ENCODE results near the gene AGPS.
"Not testable (repeated sequence)": the region's sequence is repeated elsewhere in the genome, so short reads cannot be mapped to it uniquely, and the experiment has no call there.

The AGPS gene

DNA sequence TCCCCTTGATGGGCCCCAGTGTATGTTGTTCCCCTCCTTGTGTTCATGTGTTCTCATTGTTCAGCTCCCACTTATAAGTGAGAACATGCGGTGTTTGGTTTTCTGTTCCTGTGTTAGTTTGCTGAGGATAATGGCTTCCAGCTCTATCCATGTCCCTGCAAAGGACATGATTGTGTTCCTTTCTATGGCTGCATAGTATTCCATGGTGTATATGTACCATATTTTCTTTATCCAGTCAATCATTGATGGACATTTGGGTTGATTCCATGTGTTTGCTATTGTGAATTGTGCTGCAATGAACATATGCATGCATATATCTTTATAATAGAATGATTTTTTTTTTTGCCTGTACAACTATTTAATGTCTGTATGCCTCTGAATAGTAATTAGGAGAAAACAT is 31.5 kb downstream of the AGPS start:
- not testable (repeated sequence) for DNase-seq

DNA sequence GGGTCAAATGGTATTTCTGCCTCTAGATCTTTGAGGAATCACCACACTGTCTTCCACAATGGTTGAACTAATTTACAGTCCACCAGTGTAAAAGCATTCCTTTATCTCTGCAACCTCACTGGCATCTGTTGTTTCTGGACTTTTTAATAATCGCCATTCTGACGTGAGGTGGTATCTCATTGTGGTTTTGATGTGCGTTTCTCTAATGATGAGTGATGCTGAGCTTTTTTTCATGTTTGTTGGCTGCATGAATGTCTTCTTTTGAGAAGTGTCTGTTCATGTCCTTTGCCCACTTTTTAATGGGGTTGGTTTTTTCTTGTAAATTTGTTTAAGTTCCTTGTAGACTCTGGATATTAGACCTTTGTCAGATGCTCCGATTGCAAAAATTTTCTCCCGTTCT is 32.0 kb downstream of the AGPS start:
- not testable (repeated sequence) for DNase-seq

DNA sequence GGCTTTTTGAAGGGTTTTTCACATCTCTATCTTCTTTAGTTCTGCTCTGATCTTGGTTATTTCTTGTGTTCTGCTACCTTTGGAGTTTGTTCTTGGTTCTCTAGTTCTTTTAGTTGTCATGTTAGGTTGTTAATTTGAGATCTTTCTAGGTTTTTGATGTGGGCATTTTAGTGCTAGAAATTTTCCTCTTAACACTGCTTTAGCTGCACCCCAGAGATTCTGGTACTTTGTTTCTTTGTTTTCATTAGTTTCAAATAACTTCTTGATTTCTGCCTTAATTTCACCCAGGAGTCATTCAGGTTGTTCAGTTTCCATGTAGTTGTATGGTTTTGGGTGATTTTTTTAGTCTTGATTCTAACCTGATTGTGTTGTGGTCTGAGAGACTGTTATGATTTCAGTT is 34.7 kb downstream of the AGPS start:
- DNase-seq: no peak

DNA sequence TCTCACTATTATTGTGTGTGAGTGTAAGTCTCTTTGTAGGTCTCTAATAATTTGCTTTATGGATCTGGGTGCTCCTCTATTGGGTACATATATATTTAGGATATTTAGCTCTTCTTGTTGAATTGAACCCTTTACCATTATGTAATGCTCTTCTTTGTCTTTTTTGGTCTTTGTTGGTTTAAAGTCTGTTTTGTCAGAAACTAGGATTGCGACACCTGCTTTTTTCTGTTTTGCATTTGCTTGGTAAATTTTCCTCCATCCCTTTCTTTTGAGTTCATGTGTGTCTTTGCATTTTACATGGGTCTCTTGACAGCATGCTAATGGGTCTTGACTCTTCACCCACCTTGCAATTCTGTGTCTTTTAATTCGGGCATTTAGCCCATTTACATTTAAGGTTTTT is 35.4 kb downstream of the AGPS start:
- DNase-seq: not testable (repeated sequence)

DNA sequence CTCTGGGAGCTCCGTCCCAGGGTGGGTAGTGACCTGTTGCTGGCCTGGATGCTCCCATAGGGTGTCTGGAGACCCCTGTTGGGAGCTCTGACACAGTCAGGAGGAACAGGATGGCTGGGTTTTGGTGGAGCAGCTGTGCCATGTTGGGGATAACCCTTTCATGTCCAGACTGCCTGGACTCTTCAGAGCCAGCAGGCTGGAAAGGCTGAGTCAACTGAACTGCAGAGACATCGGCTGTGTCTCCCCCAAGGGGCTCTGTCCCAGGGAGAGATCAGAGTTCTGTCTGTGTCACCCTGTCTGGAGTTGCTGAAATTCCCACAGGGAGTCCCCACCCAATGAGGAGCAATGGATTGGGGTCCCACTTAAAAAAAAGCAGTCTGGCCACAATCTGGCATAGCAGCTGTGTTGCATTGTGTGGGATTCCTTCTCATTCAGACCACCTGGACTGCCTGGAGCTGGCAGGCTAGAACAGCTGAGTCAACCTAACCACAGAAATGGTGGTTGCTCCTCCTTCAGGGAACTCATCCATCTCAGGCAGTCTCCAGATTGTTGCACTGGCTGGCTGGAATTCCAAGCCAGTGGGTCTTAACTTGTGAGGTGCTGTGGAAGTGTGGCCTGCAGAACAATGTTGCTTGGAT is 37.2 kb downstream of the AGPS start:
- peak; percentile 94 for DNase-seq

DNA sequence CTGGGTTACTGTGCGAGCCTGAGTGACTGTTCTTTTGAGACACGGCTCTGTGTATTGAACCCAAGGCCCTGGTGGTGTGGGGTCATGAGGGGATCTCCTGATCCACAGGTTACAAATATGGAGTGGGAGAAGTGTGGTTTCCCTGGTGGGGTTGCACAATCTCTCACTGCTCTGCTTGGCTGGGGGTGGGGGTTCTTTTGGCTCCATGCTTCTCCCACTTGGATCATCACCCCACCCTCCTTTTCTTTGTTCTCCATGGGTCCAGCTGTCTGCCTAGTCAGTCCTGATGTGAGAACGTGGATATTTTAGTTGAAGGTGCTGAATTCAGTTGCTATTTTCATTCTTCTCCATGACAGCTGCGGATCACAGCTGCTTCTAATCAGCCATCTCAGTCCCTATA is 37.8 kb downstream of the AGPS start:
- DNase-seq: no peak

DNA sequence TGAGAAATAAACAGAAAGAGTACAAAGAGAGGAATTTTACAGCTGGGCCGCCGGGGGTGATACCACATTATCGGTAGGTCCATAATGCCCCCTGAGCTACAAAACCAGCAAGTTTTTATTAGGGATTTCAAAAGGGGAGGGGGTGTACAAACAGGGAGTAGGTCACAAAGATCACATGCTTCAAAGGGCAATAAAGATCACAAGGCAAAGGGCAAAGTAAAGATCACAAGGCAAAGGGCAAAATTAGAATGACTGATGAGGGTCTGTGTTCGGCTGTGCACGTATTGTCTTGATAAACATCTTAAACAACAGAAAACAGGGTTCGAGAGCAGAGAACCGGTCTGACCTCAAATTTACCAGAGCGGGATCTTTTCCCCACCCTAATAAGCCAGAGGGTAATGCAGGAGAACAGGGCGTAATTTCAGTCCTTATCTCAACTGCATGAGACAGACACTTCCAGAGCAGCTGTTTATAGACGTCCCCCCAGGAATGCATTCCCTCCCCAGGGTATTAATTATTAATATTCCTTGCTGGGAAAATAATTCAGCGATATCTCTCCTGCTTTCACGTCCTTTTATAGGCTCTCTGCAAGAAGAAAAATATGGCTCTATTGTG is 38.6 kb downstream of the AGPS start:
- not testable (repeated sequence) for DNase-seq

DNA sequence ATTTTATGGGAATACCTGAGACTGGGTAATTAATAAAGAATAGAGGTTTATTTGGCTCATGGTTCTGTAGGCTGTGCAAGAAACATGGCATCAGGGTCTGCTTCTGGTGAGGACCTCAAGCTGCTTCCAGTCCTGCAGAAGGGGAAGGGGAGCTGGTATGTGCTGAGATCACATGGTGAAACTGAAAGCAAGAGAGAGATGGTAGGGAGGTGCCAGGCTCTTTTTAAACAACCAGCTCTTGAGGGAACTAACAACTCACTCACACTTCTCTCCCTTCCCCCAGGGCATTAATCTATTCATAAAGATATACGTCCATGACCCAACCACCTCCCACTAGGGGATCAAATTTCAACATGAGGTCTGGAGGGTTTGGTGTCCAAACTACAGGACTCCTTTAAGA is 40.1 kb downstream of the AGPS start:
- DNase-seq: no peak

DNA sequence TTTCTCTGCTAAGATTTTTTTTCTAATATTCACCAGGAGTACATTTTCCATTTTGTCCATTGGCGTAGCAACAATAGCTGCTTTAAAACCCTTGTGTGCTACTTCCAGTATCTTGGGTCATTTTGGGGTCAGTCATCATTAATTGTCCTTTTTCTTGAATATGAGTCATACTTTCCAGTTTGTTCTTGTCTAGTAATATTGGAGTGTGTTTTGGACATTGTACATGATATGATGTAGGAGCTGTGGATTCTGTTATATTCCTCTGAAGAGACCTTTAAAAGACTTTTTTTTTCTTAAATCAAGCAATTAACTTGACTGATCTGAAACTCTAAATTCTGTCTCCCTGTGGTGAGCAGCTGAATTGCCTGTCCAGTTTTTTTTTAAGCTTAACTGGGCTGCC is 40.8 kb downstream of the AGPS start:
- no peak for DNase-seq

DNA sequence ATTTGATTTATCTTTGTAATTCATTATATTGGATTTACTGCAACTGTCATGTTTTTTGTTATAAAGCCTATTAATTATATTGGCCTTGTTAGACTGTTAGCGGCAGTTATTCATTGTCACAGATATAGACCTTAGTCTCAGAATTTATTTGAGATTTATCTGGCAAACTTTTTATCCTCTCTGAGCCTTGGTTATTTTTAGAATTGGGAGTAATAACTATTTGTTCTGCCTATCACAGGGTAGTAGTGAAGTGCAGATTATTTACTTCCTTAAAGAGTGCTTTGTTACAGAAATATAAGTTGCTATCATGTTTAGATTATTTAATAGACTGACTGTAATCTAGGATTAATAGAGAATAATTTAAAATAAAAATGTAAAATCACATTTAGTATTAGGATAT is 41.9 kb downstream of the AGPS start:
- no peak for DNase-seq

DNA sequence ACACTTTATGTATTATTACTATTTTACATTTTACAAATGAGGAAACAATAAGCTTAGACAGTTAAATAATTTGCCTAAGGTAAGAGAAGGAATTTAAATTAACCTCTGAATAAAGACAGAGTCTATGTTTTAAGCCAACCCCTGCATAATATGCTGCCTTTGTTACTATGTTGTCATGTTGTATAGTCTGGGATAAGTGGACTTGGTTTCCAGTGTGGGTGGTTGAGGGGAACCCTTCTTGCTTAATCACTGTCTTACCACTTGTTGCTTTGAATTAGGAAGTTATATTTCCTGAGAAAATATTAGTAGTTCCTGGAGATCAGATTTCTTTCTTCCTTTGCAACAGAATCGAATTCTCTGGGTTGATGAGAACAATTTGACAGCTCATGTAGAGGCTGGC is 52.6 kb downstream of the AGPS start:
- DNase-seq: no peak

DNA sequence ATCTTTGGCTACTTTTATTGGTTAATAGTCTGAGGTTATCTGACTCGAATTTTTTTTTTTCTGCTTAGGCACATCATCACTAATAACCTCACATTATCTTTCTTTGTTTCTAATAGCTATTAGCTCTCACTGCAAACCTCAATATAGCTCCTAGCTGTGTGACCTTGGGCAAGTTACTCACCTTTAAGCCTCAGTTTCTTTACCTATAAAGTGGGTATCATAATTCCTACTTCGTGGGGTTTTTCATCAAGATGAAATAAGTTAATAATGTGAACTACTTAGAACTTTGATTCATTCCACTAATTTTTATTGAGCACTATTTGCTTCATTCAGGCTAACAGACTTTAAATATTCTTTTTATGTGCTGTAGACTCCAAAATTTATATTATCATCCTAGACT is 55.5 kb downstream of the AGPS start:
- no peak for DNase-seq

DNA sequence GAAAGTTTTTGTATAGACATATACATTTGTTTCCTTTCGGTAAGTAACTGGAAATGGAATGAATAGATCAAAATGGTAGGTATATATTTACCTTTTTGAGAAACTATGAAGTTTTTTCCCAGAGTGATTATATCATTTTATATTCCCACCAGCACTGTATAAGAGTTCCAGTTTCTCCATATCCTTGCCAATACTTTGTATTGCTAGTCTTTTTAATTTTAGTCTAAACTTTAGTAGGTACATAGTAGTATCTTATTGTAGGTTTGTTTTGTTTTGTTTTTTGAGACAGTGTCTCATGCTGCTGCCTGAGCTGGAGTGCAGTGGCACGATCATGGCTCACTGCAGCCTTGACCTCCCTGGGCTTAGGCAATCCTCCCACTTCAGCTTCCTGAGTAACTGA is 56.6 kb downstream of the AGPS start:
- no peak for DNase-seq

DNA sequence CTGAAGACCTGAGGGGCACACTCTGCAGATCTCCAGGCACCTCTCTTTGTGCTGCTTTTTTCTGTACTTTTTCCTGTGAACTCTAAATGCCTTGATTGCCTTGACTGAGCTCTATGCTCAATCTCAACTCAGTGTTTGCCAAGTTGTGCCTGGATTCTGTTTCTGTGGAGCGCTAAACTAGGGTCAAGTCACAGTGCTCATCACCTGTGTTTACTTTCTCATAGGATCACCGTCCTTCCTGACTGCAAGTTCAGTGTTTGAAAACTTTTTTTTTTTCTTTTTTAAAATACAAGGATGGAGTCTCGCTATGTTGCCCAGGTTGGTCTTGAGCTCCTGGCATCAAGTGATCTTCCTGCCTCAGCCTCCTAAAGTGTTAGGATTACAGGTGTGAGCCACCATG is 62.6 kb downstream of the AGPS start:
- DNase-seq: no peak

DNA sequence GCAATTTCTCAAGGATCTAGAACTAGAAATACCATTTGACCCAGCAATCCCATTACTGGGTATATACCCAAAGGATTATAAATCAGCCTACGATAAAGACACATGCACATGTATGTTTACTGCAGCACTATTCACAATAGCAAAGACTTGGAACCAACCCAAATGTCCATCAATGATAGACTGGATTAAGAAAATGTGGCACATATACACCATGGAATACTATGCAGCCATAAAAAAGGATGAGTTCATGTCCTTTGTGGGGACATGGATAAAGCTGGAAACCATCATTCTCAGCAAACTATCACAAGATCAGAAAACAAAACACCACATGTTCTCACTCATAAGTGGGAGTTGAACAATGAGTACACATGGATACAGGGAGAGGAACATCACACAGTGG is 67.2 kb downstream of the AGPS start:
- not testable (repeated sequence) for DNase-seq

DNA sequence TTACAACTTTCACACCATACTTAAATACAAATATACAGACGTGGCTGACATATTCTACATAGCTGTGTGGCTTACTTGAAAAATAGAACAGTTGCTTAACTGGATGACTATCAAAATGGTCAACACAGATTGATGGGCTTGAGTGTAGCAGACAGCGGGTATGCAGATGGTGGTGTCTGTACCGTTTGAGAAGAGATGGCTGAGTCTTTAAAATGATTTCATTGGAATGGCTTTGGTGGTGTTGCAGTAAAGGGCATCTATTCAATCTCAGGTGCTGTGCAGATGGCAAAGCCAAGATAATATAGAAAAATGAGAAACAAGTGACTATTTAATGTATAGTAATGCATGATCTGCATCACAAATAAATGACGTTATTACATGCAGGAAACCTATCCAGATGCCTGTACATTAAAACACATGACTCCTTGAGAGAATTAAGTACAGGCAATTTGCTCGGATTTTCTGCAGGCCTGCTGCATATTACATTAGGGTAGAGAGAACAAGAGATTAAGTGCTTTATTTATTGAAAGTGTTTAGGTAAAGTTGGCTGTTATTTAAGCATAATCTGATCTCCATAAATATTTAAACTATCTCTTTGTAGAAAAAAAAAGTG is 68.5 kb downstream of the AGPS start:
- no peak for DNase-seq

DNA sequence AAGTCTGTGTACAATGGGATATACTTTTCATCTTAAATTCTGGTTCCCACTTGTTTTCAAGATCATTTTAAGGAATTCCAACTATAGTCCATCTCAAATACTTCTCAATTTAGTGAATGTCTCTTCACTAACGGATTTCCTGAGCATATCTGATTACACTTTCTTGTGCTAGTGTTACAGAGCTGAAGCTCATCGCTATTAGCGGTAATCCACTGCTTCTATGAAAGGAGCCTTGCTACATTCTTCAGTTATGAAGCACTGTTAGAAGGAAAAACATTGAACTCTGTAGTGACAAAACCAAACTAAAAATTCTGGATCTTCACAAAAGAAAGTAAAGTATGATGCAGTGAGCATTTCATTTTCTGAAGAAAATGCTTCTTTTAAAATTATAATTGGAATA is 72.0 kb downstream of the AGPS start:
- DNase-seq: no peak

DNA sequence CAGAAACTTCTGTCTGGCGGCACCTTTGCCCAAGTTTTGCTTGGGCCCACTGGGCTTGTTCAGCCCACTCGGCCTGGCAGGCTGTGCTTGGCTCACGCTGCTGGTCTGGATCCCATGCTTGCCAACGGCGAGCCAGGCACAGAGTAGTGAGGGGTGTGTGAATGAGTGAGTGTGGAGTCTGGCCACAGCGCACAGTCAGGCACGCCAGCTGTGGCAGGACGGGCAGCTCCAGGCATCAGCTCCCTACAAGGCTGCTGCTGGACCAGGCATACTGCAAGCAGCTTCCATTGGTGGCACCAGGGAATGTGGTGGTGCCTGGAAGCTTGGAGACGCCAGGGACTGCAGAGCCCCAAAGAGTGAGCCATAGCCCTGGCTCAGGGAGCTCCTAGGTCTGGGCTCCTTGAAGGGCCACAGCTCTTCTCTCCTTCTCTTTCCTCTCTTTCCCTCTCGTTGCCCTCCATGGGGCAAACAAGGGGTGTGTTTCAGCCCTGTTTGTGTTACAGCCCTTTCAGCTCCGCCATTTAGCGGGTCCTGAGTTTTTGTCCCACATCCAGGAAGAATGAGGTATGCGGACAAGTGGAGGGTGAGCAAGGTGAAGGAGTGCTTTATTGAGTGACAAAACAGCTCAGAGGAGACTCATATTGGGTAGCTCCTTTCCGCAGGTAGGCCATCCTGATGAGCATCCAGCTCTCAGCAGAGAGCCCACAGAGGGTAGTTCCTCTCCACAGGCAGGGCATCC is 73.0 kb downstream of the AGPS start:
- no peak for DNase-seq

DNA sequence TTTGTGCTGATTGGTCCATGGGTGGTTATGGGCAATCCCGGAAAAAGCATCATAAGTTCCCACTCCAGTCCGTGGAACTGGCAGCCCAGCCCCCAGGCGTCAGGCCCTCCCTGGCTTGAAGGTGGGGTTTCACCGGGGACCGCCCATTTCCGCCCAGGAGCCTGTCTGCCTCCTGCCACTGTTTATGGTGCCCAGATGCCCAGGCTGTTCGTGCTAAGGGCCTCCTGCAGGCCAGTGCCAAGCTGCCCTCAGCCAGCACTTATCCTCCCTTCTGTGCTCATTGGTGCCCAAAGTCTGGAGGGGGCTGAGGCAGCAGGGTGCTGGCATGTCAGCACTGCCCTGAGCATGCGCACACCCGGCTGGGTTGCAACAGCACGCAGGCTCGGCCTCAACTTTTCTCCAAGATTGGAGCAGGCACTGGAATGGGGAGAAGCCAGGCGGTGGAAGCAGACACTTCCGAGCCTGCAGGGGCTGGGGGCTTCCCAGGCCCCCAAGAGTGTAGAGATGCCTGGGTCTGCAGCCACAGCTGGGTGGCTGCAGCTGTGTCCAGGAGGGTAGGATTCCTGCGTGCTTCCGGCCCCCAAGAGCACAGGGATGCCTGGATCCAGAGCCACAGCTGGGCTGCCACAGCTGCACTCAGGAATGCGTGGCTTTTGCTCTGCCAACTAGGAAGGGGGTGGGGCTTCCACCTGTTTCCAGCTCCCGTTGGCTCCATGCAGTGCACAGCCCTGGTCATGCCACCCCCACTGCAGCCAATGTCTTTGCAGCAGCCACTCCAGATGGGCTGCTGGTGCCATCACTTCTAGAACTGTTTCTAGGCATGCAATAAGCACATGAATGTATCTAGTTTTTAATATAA is 74.0 kb downstream of the AGPS start:
- peak; percentile 12 for DNase-seq

DNA sequence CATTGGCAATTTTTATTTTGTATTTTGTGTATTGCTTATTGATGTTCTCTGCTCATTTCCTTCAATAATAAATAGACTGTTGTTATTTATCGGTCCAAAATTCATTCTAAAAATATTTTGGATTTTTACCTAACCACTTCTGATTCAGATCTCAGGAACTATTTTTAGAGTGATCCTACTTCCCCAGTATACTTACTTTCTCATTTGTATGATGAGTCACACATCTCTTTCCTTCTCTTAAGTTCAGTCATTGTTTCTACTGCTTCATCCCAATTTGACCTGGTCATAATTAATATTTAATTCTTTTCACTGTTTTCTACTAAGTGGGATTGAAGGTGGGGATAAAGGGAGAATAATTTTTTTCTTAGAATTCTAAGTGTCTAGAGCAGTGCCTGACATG is 75.1 kb downstream of the AGPS start:
- peak; percentile 84 for DNase-seq

DNA sequence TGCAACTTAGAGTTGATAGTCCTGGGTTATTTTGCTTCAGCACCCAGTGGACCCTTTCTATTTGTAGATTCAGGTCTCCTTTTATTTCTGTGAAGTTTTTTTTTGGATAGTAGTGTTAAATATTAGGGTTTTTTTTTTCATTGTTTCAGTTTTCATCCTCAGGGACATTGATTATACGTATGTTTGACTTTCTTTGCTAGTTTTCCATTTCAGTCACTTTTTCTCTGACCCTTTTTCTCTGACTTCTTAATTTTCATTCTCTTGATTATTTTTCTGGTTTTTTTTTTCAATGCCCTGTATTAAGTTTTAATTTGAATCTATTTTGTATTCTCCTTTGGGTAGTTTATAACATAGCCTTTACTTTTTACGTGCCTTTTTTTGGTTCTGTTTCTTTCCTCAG is 79.4 kb downstream of the AGPS start:
- DNase-seq: no peak

DNA sequence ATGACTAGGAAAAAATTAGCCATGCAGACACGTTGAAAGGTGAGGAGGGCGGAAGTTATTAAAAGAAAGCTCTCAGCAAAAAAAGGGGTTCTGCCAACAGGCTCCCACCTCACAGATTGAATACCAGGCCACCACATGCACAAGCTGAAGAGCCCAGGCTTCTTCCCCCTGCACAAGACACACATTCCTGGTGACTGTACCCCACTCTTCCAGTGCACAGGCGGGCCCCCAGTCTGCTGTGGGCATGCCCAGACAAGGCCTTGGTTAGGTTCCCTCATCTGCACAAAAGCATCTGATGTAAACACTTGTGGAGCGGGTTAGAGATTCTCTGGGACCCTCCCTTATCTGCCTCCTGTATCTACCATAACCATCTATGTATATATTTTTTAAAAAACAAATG is 81.7 kb downstream of the AGPS start:
- no peak for DNase-seq

DNA sequence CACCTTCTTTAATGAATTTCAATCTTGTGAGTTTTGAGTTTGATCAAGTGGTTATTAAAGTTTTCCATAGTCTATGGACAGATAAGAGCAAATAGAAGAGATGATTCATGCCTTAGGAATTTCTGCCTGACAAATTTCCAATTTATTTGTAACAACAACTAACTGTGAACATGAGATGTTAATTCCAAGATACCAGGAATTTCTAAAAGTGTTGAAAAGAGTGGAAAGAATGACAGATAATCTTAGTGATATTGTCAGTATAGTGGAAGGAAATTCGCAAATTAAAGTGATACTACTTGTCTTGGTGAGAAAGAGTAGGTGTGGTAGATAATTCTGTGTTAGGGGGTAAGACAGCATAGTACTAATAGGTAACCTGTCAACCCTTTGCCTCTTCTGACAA is 82.4 kb downstream of the AGPS start:
- DNase-seq: peak; percentile 39

Measured in HCEC 1CT (cell line).